Hematopoietic multipotent progenitor cell treated with erythropoietin and hydrocortisone succinate and interleukin-3 and kit ligand, for 8 days (in vitro differentiated cells): Measurements from ENCODE around the gene SUN2.
A peak's percentile ranks its signal among the peaks of the same experiment; 100 is the strongest.
"Not testable (repeated sequence)": the region's sequence is repeated elsewhere in the genome, so short reads cannot be mapped to it uniquely, and the experiment has no call there.

Source experiments
- DNase-seq: peaks from one replicate; pipeline ENCODE4 v3.0.0-alpha.2; 2015

SUN2 gene, protein sequence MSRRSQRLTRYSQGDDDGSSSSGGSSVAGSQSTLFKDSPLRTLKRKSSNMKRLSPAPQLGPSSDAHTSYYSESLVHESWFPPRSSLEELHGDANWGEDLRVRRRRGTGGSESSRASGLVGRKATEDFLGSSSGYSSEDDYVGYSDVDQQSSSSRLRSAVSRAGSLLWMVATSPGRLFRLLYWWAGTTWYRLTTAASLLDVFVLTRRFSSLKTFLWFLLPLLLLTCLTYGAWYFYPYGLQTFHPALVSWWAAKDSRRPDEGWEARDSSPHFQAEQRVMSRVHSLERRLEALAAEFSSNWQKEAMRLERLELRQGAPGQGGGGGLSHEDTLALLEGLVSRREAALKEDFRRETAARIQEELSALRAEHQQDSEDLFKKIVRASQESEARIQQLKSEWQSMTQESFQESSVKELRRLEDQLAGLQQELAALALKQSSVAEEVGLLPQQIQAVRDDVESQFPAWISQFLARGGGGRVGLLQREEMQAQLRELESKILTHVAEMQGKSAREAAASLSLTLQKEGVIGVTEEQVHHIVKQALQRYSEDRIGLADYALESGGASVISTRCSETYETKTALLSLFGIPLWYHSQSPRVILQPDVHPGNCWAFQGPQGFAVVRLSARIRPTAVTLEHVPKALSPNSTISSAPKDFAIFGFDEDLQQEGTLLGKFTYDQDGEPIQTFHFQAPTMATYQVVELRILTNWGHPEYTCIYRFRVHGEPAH

DNA sequence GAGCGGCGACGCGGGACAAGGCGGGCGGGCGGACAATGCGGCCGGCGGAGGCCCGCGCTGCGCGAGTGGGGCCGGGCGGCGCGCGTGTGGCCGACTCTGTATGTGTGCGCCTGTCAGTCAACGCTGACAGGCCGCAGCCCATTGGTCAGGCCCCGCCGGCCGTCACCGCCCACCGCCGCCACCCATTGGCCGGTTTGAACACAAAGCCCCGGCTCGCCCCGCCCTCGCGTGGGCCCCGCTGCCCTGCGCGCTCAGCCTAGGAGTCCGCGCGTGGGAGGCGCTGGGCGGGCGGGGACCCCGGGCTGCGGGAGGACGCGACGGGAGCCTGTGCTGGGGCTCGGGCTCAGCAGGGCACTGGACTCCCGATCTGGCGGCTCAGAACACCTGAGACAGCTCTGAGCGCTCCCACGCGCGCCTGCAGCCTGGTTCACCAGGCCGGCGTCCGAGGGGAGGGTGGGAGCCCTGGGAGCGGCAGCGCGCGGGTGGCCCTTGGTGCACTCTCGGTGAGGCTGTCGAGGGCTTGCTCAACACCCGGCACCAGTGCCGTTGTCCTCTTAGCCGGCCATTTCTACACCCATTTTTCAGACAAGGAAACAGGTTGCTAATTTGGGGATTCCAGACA lies at the start of gene SUN2:
Gene SUN2 (minus strand): TSS at position 88 of the 622 bp plus-strand sequence. CDS start 3,370 bp downstream, outside the sequence.
- DNase-seq: peak; percentile 88

DNA sequence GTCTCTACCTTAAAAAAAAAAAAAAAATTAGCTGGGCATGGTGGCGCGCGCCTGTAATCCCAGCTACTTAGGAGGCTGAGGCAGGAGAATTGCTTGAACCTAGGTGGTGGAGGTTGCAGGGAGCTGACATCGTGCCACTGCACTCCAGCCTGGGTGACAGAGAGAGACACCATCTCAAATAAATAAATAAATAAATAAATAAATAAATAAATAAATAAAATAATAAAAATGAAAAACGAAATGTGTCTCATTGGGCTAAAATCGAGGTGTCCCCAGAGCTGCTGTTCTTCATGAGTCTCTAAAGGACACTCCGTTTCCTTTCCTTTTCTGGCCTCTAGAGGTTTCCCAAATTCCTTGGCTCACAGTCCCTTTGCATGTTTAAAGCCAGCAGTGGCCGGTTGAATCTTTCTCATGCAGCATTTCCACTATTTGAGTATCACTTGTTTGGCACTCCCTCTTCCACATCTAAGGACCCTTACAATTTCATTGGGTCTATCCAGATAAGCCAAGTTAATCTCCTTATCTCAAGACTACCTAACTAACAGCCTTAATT lies 49.3 kb upstream of the SUN2 start:
- DNase-seq: not testable (repeated sequence)

DNA sequence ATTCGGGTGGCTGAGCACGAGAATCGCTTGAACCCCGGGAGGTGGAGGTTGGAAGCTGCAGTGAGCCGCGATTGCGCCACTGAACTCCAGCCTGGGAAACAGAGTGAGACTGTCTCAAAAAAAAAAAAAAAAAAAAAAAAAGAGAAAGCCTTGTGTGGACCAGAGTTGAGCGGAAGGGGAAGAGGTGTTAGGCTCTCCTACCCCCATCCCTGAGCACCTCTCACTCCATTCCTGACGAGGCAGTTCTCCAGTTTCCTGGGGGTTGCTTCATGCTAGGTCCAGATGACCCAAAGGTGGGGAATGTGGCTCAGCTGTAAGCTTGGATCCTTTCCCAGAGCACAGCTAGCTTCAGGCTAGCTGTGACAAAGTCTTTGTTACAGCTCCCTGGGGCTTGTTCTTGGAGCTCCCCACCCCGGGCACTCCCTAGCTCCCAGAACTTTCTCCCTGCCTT lies 46.9 kb upstream of the SUN2 start:
- no peak for DNase-seq

DNA sequence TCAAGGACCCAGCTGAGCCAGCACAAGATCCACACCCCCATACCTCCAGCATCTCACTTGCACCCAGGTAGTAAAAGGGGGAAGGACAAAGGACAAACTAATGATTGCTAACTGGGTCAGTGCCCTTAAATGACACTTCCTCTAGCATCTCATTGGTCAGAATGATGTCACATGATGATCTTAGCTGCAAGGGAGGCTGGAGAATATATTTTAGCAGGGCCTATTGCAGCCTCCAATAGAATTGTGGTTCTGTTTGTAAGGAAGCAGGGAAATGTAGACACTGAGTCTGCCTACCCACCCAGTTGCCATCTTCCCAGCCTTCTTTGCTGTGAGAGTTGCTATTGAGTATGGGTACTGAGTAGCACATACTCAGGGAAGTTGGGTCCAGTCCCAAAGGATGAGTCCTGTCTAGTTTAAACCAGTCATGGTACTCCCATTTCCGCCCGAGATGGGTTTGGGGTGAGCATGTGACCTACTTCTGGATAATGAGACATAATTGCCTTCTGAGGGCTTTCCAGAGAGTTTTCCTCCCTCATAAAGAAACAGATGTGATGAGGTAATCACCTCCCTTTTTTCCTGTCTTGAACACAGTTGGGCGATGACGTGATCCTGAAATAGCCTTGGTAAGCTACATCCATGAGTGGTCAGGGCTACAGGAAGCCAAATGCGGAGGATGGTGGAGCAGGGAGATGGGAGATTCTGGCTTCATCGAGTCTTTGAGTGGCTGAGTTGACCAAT lies 43.6 kb upstream of the SUN2 start:
- no peak for DNase-seq

DNA sequence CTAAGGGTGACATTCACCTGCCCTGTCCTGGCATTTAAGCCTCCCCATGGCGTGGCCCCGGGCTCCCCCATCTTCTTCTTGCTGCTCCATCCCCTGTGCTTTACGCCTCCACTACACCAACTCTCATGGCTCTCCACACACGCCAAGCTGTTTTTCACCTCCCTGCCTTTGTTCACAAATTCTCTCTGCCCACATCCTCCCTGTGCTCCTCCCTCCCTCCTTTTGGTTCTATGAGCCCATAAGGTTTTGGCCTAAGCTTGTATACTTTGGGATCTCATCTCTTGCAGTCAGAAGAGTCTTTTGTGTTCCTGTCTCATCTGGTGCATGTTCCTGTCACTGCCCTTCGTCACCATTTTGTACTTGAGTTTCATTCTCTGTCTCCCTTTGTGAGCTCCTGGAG lies 42.7 kb upstream of the SUN2 start:
- DNase-seq: no peak

DNA sequence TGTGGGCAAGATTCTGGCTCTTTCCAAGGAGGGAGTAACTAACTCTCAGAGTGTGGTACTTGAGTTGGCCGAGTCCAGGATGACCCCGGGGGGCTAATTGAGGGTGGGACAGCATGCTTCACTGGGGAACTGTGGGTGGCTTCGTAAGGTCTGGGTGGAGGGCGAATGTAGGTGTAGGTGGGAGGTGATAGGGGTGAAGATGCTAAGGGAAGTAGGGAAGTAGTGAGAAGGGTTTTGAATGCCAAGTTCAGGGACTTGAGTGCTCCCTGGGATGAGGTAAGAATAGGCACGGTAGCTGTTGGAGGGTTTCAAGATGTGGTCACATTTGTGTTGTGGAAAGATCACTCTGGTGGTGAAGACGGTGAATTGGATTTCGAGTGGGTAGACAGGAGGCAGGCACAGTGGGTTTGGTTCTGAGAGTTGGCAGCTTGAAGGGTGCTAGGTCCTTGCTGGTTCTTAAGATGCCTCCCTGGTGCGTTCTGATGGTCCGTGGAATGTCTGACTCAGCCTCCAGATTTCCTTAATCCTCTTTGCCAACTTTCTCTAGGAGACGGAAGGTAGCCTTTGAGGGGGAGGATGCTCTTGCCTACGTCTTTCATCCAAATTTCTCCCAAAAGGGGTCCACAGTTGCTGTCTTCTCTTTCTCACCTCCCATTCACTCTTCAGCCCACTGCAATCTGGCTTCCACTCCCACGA lies 40.6 kb upstream of the SUN2 start:
- no peak for DNase-seq

DNA sequence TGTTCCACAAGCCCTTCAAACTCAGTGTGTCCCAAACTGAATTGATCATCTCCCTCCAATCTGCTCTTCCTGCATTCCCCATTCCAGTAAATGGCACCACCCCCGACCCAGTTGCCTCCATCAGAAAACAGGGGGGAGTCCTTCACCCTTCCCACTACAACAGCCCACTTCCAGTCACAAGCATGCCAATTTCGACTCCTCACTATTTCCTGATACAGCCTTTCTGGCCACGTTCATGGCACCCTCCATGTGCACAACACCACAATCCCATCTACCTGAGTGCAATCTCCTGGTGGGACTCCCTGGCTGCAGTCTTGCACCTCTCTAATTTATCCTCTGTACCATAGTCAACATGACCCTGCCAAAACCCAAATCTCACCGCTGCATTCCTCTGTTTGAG lies 39.8 kb upstream of the SUN2 start:
- DNase-seq: no peak

DNA sequence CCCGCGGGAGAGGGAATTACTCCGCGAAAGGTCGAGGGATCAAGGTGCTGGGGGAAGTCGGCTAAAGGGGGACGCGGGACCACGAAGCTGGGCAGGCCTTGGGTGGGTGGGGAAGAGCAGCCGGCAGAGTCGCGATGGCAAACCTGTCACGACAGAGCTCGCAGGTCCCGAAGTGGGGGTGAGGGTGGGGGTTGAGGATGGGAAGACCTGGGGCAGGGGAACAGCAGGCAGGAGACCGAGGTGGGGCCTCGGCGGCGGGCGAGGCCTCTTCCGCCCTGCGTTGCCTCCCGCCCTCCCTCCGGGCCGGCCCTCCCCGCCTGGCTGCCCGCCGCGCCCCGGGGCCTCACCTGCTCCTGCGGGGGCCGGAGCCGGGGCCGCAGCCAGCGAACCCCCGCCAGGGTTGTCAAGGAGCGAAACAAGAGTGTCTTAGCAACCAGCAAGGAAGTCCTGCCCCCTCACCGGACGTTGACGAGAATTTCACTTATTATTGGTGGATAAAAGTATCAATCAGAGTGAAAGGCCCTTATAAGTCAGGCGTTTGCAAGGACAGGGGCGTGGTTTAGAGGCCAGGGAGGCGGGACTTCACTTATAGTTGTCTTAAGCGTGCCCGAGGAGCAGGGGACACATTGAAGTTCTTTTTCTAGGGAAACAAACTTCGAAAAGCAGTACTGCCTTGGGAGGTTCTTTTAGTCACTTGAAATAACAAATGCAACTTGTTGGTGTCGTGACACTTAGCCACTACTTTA lies 38.1 kb upstream of the SUN2 start, which contains the start of gene DNAL4:
Gene DNAL4 (minus strand): TSS at position 423 of the 746 bp plus-strand sequence. CDS start 11,412 bp downstream, outside the sequence.
- peak; percentile 99 for DNase-seq

DNA sequence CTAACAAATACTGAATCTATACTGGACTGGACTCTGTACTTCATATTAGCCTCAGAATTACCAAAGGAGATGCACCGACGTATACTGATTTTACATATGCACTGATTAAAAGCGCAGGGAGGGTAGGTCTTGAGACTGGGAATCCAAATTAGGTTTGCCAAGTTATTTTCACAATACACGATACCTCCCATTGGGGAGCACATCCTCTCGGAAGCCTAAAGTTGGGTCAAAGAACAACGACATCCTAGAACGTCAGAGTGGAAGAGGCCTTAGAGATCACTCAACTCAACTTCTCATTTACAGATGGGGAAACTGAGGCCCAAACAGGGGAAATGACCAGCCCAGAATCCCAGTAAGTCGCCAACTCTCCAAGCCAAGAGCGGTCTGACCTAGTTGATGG lies 37.5 kb upstream of the SUN2 start:
- DNase-seq: no peak

DNA sequence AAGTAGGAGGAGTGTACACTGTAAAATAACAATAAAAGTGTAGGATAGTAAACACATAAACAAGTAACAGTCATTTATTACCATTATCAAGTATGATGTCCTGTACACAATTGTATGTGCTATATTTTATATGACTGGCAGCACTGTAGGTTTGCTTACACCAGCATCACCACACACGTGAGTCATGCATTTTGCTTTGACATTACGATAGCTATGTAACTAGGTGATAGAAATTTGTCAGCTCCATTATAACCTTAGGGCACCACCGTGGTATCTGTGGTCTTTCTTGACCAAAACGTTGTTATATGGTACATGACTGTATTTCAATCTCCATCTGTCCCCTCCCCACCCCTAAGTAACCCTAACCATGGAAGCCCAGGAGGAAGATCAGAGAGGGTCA lies 37.0 kb upstream of the SUN2 start:
- no peak for DNase-seq

DNA sequence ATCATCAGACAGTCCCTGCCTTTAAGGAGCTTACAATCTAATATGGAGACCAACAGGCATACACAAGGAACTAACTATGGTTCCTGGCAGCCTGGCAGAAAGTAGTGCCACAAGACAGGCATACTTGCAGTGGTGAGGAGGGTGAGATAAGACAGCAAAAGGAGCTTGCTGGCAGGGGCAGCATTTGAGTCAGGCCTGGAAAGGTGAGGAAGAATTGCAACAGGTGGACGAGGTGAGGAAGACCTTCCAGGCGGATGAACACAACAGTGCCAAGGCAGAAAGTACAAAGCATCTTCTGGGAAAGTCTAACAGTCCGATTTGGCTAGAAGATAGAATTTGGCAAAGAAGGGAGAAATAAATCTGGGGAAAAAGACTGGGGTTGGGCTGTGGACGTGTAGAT lies 33.8 kb upstream of the SUN2 start:
- DNase-seq: no peak

DNA sequence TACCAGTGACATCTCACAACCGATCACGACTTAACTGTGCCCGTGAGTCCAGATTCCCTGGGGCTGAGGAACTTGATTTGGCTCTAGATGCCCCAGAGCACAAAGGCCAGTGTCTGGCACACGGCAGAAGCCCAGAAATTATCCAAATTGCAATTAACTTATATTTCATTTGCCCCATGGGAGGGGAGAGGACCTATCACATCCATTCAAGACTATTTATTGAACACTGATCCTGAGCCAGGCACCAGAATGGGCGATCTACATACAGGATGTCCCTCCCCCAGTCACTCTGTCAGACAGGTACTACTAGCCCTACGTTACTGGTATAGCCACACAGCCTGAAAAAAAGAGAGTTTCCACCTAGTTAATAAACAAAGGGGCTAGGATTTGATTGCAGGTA lies 33.0 kb upstream of the SUN2 start:
- no peak for DNase-seq

DNA sequence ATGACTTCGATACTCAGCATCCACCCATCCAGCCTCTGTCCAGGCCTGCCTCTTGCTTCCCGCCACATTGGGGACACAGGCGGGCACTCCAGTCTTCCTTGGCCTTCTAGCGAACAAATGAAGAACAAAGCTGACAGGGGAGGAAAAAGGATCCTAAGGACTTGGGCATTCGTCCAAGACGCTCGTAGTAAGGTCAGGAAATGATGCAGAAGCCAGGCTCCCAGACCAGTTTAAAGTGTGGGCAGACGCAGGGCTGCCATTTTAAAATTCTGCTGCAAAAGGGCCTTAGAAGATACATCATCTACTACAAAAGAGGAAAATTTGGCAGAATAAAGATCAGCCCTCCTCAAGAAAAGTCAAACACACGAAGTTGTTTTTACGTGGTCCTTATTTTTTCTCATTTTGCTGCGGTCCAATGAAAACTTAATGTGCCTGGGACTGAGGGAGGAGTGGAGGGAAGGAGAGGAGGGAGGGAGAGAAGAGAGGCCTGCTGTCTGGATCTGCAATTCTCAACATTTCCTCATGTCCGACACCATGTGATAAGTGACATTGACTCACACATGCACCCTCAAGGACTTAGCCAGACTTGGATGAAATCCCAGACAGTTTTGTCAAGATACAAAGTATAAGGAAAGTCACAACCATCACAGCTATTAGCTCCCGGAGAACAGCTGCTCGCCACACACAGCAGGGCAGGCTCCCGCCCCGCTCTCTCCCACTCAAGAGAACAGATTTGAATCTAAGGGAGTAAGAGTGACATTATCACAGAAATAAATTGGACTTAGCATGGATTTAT lies 32.4 kb upstream of the SUN2 start:
- no peak for DNase-seq

DNA sequence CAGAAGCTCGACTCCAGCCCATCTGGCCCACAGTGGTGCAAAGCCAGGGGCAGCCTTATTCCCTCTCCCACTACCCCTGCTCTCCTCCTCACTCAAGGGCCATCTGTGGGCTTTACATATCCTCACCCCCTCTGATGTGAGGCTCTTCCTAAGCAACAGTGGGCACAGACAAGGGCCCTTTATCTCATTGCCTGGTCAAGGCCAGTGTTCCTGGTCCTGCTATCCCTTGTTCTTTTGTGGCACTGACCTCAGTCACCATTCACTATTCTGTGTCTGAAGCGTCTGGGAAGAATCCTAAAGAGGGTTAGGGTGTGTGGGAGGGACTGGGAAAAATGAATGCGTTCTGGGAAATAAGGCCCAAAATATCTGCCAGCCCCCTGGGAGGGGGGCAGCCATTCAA lies 30.8 kb upstream of the SUN2 start:
- no peak for DNase-seq

DNA sequence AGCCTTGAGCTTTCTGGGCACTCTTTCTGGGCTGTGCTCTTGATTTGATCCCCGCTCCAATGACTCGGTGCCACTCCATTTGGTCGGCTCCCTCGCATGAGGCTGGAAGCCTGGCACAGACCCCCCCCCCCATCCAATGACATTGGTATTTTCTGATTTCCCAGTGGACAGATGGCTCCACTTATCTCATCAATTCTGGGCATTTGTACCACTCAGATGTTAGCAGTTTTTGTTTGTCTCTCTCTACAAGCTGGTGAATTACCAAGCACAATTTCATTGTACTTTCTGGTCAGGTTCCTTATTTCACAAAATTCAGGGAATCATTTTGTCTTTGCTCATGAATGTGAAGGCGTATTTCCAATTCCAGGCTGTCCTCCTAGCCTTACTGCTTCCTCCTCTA lies 29.1 kb upstream of the SUN2 start:
- no peak for DNase-seq

DNA sequence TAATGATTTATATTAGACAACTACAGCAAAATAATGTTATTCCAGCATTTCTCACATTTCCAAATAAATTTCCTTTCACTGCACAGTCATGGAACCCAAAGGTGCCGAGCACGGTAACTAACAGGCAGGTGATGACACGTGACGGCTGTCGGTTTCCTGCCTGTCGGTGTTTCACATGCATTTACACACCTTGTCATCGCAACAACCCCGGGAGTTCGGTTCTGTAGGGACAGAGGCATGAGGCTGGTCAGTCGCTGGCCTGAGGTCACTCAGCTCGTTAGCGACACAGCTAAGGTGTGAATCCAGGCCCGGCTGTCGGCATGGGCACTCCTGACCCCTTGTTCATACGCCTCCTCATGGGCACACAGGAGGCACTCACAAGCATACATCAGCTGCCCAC lies 28.2 kb upstream of the SUN2 start:
- DNase-seq: no peak

DNA sequence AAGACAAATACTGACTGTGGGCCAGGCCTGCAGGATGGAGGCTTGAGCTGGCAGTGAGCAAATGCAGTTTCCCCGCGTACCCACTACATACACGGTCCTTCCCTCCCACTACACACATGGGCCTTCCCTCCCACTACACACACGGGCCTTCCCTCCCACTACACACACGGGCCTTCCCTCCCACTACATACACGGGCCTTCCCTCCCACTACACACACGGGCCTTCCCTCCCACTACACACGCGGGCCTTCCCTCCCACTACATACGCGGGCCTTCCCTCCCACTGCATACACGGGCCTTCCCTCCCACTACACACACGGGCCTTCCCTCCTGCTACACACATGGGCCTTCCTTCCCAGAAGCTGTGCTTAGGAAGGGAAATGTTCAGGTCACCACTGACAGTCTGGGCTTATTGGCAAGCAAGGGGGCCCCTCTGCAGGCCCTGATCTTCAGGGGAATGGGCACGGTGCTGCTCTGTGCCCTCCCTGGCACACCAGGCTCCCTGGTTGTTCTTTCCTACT lies 27.4 kb upstream of the SUN2 start:
- DNase-seq: no peak

DNA sequence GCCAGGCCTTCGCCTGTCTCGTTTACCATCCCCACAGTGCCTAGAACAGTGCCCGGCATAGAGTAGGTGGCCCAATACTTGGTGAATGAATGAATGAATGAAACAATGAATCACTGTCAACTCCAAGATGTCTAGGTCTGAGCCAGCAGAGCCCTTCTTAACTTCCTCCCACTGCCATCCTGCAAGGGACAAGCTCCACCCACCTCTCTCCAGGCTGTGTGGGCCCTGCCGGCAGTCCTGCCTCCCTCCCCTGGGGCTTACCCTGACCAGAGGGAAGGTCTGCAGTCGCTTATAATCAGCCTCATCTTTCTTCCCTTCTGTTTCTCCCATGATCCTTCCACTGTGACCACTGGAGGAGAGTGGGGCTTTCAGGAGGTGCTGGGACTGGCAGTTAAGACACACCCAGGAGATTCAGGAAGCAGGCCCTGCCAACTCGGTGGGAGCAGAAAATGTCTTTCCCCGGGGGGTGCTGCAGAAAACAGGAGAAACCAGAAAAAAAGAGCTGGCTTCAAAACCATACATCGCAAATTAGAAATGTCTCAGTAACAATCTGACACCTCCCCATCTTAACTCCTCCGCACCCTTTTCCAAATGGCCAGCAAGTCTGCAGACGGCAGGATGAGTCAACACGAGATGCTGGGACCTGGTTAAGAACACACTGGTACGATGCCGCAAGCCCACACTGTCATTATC lies 26.8 kb upstream of the SUN2 start:
- DNase-seq: peak; percentile 37

DNA sequence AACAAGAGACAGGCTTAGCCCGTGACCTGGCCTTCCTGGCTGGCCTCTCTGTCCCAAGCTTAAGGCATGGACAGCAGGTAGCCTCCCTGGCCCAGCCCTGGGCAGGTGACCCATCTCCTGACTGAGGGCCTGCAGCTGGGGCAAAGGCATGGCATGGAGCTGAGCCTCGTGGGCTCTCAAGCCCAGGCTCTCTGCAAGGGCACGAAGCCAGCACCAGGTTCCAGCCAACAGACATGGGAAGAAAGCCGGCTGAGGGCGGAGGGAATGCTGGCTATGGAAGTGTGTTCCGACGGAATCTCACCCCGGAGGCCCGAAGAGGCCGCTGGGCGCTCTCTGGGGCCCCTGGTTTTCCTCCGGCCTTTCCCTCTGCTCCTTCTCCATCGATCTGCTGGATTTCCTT lies 25.2 kb upstream of the SUN2 start:
- no peak for DNase-seq
